ENCODE measurements around the gene TICAM2. TPM values are rescaled to one million over a fixed set of nuclear protein-coding genes. Genes with fewer than 3 reads are reported as not detected.

Gene TICAM2
- total RNA-seq, 1 experiment from 2014 or later, result 3.9 TPM

GRCh38 chr5:115571441-115571878 is 30.8 kb downstream of the TICAM2 start:
- Histone ChIP-seq H3K4me2 (ENCODE audit: low read length) (no peak overlapping the region), H3F3A (ENCODE audit: low read length, unreplicated experiment) (no peaks in the 10 kb centered on the region), H3K9ac (ENCODE audit: low read length) (no peak overlapping the region), H3K27me3 (ENCODE audit: low read length) (no peaks in the 10 kb centered on the region), H3K36me3 (ENCODE audit: low read depth, low read length) (no peaks in the 10 kb centered on the region), H4K20me1 (ENCODE audit: low read length) (no peaks in the 10 kb centered on the region), H3K4me1 (ENCODE audit: insufficient read depth, low read length) (peaks cover 22% of the 10 kb centered on the region), H3K27ac (ENCODE audit: low read length) (no peak overlapping the region), H3K4me3 (ENCODE audit: low read length) (no peak overlapping the region), H3K9me2 (replicated peaks; ENCODE audit: low read length) (no peaks in the 10 kb centered on the region), H2AFZ (ENCODE audit: low read length) (no peak overlapping the region), H3K9me3 (ENCODE audit: low read length) (no peaks in the 10 kb centered on the region), H3K79me2 (ENCODE audit: low read length) (no peaks in the 10 kb centered on the region)
- intact Hi-C loops (cut with micrococcal nuclease), result no loop called here
- TF ChIP-seq, protein P1, sequence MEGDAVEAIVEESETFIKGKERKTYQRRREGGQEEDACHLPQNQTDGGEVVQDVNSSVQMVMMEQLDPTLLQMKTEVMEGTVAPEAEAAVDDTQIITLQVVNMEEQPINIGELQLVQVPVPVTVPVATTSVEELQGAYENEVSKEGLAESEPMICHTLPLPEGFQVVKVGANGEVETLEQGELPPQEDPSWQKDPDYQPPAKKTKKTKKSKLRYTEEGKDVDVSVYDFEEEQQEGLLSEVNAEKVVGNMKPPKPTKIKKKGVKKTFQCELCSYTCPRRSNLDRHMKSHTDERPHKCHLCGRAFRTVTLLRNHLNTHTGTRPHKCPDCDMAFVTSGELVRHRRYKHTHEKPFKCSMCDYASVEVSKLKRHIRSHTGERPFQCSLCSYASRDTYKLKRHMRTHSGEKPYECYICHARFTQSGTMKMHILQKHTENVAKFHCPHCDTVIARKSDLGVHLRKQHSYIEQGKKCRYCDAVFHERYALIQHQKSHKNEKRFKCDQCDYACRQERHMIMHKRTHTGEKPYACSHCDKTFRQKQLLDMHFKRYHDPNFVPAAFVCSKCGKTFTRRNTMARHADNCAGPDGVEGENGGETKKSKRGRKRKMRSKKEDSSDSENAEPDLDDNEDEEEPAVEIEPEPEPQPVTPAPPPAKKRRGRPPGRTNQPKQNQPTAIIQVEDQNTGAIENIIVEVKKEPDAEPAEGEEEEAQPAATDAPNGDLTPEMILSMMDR (conservative IDR thresholded peaks at IDR 0.05; ENCODE audit: low read depth, low read length), result no peak
- TF ChIP-seq EZH2 (IDR thresholded peaks at IDR 0.05; ENCODE audit: low read length, unreplicated experiment) (no peak), EZH2phosphoT487 (IDR thresholded peaks at IDR 0.05; ENCODE audit: borderline replicate concordance, low read length) (no peak)
- ChIA-PET CTCF (interaction anchor here (0.6 kb wide), 1 partner anchor 43 kb away, joined by 3 read pairs; no protein-coding TSS in a partner anchor), POLR2A (ENCODE audit: unreplicated experiment) (no interaction called here)
- ATAC-seq (no peak), DNase-seq (no peak)
- BruUV-seq (replicated peaks), result no TSS peak

GRCh38 chr5:115568668-115569067 is 33.6 kb downstream of the TICAM2 start:
- intact Hi-C loops (cut with micrococcal nuclease), result no loop called here
- ATAC-seq (no peak), DNase-seq (no peak)
- ChIA-PET POLR2A (ENCODE audit: unreplicated experiment) (interaction anchor here (0.7 kb wide), 1 partner anchor 217 kb away, joined by 8 read pairs; no protein-coding TSS in a partner anchor), CTCF (no interaction called here)
- no peak overlapping the region for H3K9ac ChIP-seq (ENCODE audit: low read length)
- no peaks in the 10 kb centered on the region for H3K27me3 ChIP-seq (ENCODE audit: low read length)
- H3K27ac ChIP-seq (ENCODE audit: low read length), result no peak overlapping the region
- BruUV-seq (replicated peaks), result no TSS peak
- no peak overlapping the region for H3K4me3 ChIP-seq (ENCODE audit: low read length)
- H3K4me2 ChIP-seq (ENCODE audit: low read length), result no peak overlapping the region
- no peaks in the 10 kb centered on the region for H3K79me2 ChIP-seq (ENCODE audit: low read length)
- H3K4me1 ChIP-seq (ENCODE audit: insufficient read depth, low read length), result 0 out of 2 replicates have a peak, but pooled peaks cover 4% of the 10 kb centered on the region
- H3K9me2 ChIP-seq (replicated peaks; ENCODE audit: low read length), result no peaks in the 10 kb centered on the region
- no peaks in the 10 kb centered on the region for H3K36me3 ChIP-seq (ENCODE audit: low read depth, low read length)
- H3F3A ChIP-seq (ENCODE audit: low read length, unreplicated experiment), result no peaks in the 10 kb centered on the region
- no peak for TF ChIP-seq EZH2phosphoT487 (IDR thresholded peaks at IDR 0.05; ENCODE audit: borderline replicate concordance, low read length)
- TF ChIP-seq, protein P1 (conservative IDR thresholded peaks at IDR 0.05; ENCODE audit: low read depth, low read length), result no peak
- H3K9me3 ChIP-seq (ENCODE audit: low read length), result no peaks in the 10 kb centered on the region
- no peaks in the 10 kb centered on the region for H4K20me1 ChIP-seq (ENCODE audit: low read length)
- H2AFZ ChIP-seq (ENCODE audit: low read length), result no peak overlapping the region

DNA sequence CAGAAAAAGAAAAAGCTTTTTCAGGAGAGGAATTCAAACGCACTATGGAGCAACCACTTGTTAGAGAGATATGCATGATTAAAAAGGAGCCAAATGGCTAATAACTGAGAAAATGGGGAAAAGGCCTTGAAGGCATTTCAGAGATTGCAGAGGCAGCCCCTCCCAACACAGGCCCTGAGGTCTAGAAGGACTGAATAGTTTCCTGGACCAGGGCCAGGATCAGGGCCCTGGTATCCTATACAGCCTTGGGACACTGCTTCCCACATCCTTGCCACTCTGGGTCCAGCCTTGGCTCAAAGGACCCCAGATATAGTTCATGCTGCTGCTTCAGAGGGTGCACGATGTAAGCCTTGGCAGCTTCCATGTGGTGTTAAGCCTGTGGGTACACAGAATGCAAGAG is 37.0 kb downstream of the TICAM2 start:
- DNase-seq, result no peak
- CTCF ChIA-PET, result no interaction called here
- BruUV-seq (replicated peaks), result no TSS peak

More for the DNA sequence above, 37.0 kb downstream of the TICAM2 start:
- Histone ChIP-seq H3K9me2 (replicated peaks; ENCODE audit: low read length) (no peaks in the 10 kb centered on the region), H3F3A (ENCODE audit: low read length, unreplicated experiment) (no peaks in the 10 kb centered on the region), H3K4me3 (ENCODE audit: low read length) (no peak overlapping the region), H3K27ac (ENCODE audit: low read length) (no peak overlapping the region), H3K79me2 (ENCODE audit: low read length) (no peaks in the 10 kb centered on the region), H3K4me1 (ENCODE audit: insufficient read depth, low read length) (no peaks in the 10 kb centered on the region), H3K27me3 (ENCODE audit: low read length) (no peaks in the 10 kb centered on the region), H3K9ac (ENCODE audit: low read length) (no peak overlapping the region), H4K20me1 (ENCODE audit: low read length) (no peaks in the 10 kb centered on the region), H3K9me3 (ENCODE audit: low read length) (no peaks in the 10 kb centered on the region), H3K36me3 (ENCODE audit: low read depth, low read length) (no peaks in the 10 kb centered on the region), H2AFZ (ENCODE audit: low read length) (no peak overlapping the region), H3K4me2 (ENCODE audit: low read length) (no peak overlapping the region)
- no peak for ATAC-seq
- POLR2A ChIA-PET (ENCODE audit: unreplicated experiment), result no interaction called here
- intact Hi-C loops (cut with micrococcal nuclease), result no loop called here
- TF ChIP-seq, protein P1 (conservative IDR thresholded peaks at IDR 0.05; ENCODE audit: low read depth, low read length), result no peak
- TF ChIP-seq EZH2 (IDR thresholded peaks at IDR 0.05; ENCODE audit: low read length, unreplicated experiment), result no peak
- no peak for TF ChIP-seq EZH2phosphoT487 (IDR thresholded peaks at IDR 0.05; ENCODE audit: borderline replicate concordance, low read length)

Data from PC-3 (cell line).